ENCODE results near the gene PEX16.

The PEX16 gene

GRCh38 chr11:45871638-45872037 lies 46.0 kb downstream of the PEX16 start:
- TF ChIP-seq, protein P1, sequence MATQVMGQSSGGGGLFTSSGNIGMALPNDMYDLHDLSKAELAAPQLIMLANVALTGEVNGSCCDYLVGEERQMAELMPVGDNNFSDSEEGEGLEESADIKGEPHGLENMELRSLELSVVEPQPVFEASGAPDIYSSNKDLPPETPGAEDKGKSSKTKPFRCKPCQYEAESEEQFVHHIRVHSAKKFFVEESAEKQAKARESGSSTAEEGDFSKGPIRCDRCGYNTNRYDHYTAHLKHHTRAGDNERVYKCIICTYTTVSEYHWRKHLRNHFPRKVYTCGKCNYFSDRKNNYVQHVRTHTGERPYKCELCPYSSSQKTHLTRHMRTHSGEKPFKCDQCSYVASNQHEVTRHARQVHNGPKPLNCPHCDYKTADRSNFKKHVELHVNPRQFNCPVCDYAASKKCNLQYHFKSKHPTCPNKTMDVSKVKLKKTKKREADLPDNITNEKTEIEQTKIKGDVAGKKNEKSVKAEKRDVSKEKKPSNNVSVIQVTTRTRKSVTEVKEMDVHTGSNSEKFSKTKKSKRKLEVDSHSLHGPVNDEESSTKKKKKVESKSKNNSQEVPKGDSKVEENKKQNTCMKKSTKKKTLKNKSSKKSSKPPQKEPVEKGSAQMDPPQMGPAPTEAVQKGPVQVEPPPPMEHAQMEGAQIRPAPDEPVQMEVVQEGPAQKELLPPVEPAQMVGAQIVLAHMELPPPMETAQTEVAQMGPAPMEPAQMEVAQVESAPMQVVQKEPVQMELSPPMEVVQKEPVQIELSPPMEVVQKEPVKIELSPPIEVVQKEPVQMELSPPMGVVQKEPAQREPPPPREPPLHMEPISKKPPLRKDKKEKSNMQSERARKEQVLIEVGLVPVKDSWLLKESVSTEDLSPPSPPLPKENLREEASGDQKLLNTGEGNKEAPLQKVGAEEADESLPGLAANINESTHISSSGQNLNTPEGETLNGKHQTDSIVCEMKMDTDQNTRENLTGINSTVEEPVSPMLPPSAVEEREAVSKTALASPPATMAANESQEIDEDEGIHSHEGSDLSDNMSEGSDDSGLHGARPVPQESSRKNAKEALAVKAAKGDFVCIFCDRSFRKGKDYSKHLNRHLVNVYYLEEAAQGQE (IDR thresholded peaks at IDR 0.05; ENCODE audit: insufficient read depth in 1 of 2, low read depth in 2 of 2, low read length in 2 of 2): no peak
- TF ChIP-seq FOXP2 (optimal IDR thresholded peaks at IDR 0.05; ENCODE audit: borderline replicate concordance, extremely low read depth, extremely low read length, insufficient read depth) (no peak), POLR2AphosphoS5 (IDR thresholded peaks at IDR 0.05; ENCODE audit: low read depth, low read length) (no peak), TAF1 (IDR thresholded peaks at IDR 0.05; ENCODE audit: borderline replicate concordance, insufficient read depth, low read length) (no peak), SIN3A (IDR thresholded peaks at IDR 0.05; ENCODE audit: borderline replicate concordance, insufficient read depth, low read length) (no peak)

- TF ChIP-seq FOXP2 (optimal IDR thresholded peaks at IDR 0.05; ENCODE audit: borderline replicate concordance, extremely low read depth, extremely low read length, insufficient read depth) (no peak), SIN3A (IDR thresholded peaks at IDR 0.05; ENCODE audit: borderline replicate concordance, insufficient read depth, low read length) (no peak), POLR2AphosphoS5 (IDR thresholded peaks at IDR 0.05; ENCODE audit: low read depth, low read length) (no peak), TAF1 (IDR thresholded peaks at IDR 0.05; ENCODE audit: borderline replicate concordance, insufficient read depth, low read length) (no peak)
- TF ChIP-seq, protein P1 (IDR thresholded peaks at IDR 0.05; ENCODE audit: insufficient read depth in 1 of 2, low read depth in 2 of 2, low read length in 2 of 2): no peak
These were observed 47.0 kb downstream of the PEX16 start for GRCh38 chr11:45870706-45871105.

DNA sequence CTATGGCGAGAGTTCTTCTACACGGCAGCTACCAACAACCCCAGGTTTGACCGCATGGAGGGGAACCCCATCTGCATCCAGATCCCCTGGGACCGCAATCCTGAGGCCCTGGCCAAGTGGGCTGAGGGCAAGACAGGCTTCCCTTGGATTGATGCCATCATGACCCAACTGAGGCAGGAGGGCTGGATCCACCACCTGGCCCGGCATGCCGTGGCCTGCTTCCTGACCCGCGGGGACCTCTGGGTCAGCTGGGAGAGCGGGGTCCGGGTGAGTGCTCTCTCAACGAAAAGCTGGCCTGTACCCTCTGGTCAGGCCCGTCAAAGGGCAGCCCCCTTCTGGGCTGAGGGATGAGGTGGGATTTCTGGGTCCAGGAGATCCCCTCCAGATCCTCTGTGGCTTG lies 48.1 kb downstream of the PEX16 start:
- TF ChIP-seq, protein P1 (IDR thresholded peaks at IDR 0.05; ENCODE audit: insufficient read depth in 1 of 2, low read depth in 2 of 2, low read length in 2 of 2): no peak
- TF ChIP-seq POLR2AphosphoS5 (IDR thresholded peaks at IDR 0.05; ENCODE audit: low read depth, low read length) (no peak), FOXP2 (optimal IDR thresholded peaks at IDR 0.05; ENCODE audit: borderline replicate concordance, extremely low read depth, extremely low read length, insufficient read depth) (no peak), SIN3A (IDR thresholded peaks at IDR 0.05; ENCODE audit: borderline replicate concordance, insufficient read depth, low read length) (no peak)

DNA sequence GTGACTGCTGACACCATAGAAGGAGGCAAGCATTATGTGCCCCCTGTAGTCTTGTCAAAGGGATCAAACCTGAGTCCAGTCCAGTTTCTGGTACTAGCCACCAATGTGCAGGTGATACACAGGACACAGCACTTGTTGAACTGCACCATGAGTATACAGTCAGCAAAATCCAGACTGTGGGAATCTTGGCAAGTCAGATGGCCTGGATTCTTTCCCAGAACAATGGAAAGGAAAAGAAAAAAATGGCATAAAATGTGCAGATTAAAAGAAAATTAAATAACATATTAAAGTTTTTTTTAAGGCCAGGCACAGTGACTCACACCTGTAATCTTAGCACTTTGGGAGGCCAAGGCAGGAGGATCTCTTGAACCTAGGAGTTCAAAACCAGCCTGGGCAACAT lies 53.6 kb downstream of the PEX16 start:
- TF ChIP-seq TAF1 (IDR thresholded peaks at IDR 0.05; ENCODE audit: borderline replicate concordance, insufficient read depth, low read length): no peak
- no peak for TF ChIP-seq FOXP2 (optimal IDR thresholded peaks at IDR 0.05; ENCODE audit: borderline replicate concordance, extremely low read depth, extremely low read length, insufficient read depth)
- TF ChIP-seq SIN3A (IDR thresholded peaks at IDR 0.05; ENCODE audit: borderline replicate concordance, insufficient read depth, low read length): no peak
- no peak for TF ChIP-seq POLR2AphosphoS5 (IDR thresholded peaks at IDR 0.05; ENCODE audit: low read depth, low read length)
- TF ChIP-seq, protein P1 (IDR thresholded peaks at IDR 0.05; ENCODE audit: insufficient read depth in 1 of 2, low read depth in 2 of 2, low read length in 2 of 2): no peak
